Muscle layer of duodenum (tissue), 2 donors: Measurements from ENCODE around the gene WDFY2.

Source experiments
- H3K27ac ChIP-seq: one replicate; pipeline ENCODE4 v1.7.0; 2013; ENCODE audit warnings: mild to moderate bottlenecking, low read length
- H3K27me3 ChIP-seq: one replicate; pipeline ENCODE4 v1.7.0; 2013; ENCODE audit warnings: low read depth, mild to moderate bottlenecking, control low read depth, low read length
- H3K36me3 ChIP-seq, 2 donors: one replicate each; pipeline ENCODE4 v1.7.0; 2013; ENCODE audit warnings: low read length in 2 of 2, control low read depth in 1 of 2, mild to moderate bottlenecking in 1 of 2; ENCODE audit not compliant: insufficient read depth in 2 of 2, control insufficient read depth in 1 of 2
- H3K4me1 ChIP-seq, 2 donors: one replicate each; pipeline ENCODE4 v1.7.0; 2013; ENCODE audit warnings: low read length in 2 of 2, mild to moderate bottlenecking in 2 of 2, control low read depth in 1 of 2, moderate library complexity in 1 of 2; ENCODE audit not compliant: insufficient read depth in 2 of 2, control insufficient read depth in 1 of 2
- H3K4me3 ChIP-seq, 2 donors: one replicate each; pipeline ENCODE4 v1.7.0; 2013; ENCODE audit warnings: low read length in 2 of 2, low read depth in 1 of 2, mild to moderate bottlenecking in 1 of 2
- H3K9me3 ChIP-seq, 2 donors: one replicate each; pipeline ENCODE4 v1.7.0; 2013; ENCODE audit warnings: low read length in 2 of 2, control low read depth in 1 of 2, mild to moderate bottlenecking in 1 of 2; ENCODE audit not compliant: control insufficient read depth in 1 of 2
- donor health status: healthy.

WDFY2 gene

GRCh38 chr13:51770160-51770559 lies 185.9 kb downstream of the WDFY2 start:
- Histone ChIP-seq H3K27ac (no peak overlapping the region), H3K4me1 (peaks cover 0 to 12% of the 10 kb centered on the region in 2 donors)

DNA sequence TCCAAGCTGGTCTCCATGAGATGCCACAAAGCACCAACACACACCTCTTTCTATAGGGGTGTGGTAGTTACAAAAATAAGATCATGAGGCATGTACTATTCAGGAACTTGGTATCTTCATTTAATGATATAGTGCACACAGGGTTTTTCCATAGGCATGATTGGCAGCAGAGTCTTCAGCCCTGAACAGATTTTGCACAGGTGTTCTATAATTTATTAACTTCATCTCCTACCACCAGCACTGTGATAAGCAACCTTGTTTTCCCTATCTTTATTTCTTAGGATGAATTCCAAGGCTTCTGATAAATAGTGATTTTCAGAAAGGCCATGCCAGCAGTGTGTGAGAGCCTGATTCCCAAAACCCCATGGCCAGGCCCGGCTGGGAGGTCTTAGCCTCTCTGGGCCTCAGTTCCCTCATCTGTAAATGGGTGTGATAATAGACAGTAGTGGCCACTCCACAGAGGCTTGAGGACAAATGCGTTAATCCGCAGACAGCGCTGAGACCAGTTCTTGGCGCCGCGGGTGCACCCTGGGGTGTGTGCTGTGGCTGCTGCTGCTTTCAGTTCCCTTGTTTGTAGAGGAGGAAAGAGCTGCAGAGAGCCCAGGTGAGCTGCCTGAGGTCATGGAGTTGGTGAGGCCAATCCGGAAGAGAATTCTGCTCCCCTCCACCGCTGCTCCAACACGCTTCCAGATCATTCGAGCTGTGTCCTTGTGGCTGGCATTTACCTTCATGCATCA lies 186.6 kb downstream of the WDFY2 start:
- H3K4me3 ChIP-seq, result no peak overlapping the region
- no peaks in the 10 kb centered on the region for H3K9me3 ChIP-seq
- H3K27me3 ChIP-seq, result no peaks in the 10 kb centered on the region
- no peak overlapping the region for H3K27ac ChIP-seq
- peaks cover 0 to 12% of the 10 kb centered on the region in 2 donors for H3K4me1 ChIP-seq
- H3K36me3 ChIP-seq, result peaks cover 4% of the 10 kb centered on the region in 2 donors

More at GRCh38 chr13:51770160-51770559, 185.9 kb downstream of the WDFY2 start:
- Histone ChIP-seq H3K4me3 (no peak overlapping the region), H3K27me3 (no peaks in the 10 kb centered on the region), H3K9me3 (no peaks in the 10 kb centered on the region), H3K36me3 (peaks cover 4% of the 10 kb centered on the region in 2 donors)

DNA sequence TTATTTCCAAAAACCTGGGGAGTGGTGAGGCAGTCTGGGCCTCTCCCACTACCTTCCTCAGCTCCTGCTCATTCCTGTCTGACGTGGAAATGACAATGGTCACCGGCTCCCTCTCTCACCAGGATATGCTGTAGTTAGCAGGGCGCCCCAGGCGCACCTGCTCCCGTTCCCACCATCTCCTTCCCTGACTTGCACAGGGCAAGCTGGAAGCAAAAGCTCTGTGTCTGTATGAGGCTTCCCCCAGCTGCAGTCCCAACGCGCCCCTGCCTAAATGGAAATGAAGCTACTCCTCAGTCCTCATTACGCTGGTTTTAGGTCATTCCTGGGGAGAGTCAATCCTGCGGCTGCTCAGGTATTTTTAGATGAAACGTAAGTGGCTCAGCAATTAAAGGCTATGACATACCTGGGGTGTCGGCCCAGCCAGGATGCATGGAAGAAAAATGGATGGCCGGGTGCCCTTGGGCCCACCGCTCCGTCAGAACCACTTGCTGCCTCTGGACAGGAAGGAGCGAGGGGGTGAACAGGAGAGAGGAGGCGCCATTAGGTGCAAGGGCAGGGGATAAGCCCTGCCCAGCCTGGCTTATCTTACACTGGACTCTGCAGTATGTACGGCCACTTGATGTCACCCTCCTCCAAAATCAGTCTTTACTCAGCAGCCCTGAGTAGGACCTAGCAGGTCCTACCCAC lies 187.3 kb downstream of the WDFY2 start:
- no peak overlapping the region for H3K27ac ChIP-seq
- H3K27me3 ChIP-seq, result no peaks in the 10 kb centered on the region
- no peaks in the 10 kb centered on the region for H3K9me3 ChIP-seq
- peaks cover 4% of the 10 kb centered on the region in 2 donors for H3K36me3 ChIP-seq
- no peak overlapping the region for H3K4me3 ChIP-seq
- H3K4me1 ChIP-seq, result peaks cover 0 to 12% of the 10 kb centered on the region in 2 donors

- Histone ChIP-seq H3K27me3 (no peaks in the 10 kb centered on the region), H3K4me1 (peaks cover 0 to 12% of the 10 kb centered on the region in 2 donors), H3K4me3 (no peak overlapping the region), H3K36me3 (peaks cover 4% of the 10 kb centered on the region in 2 donors), H3K9me3 (no peaks in the 10 kb centered on the region), H3K27ac (no peak overlapping the region)
These were observed 187.8 kb downstream of the WDFY2 start for GRCh38 chr13:51772105-51772455.

- Histone ChIP-seq H3K4me3 (no peak overlapping the region), H3K9me3 (no peaks in the 10 kb centered on the region), H3K36me3 (peaks cover 4% of the 10 kb centered on the region in 2 donors), H3K4me1 (peaks cover 0 to 12% of the 10 kb centered on the region in 2 donors), H3K27me3 (no peaks in the 10 kb centered on the region), H3K27ac (no peak overlapping the region)
These were observed 188.5 kb downstream of the WDFY2 start for GRCh38 chr13:51772781-51773180.

DNA sequence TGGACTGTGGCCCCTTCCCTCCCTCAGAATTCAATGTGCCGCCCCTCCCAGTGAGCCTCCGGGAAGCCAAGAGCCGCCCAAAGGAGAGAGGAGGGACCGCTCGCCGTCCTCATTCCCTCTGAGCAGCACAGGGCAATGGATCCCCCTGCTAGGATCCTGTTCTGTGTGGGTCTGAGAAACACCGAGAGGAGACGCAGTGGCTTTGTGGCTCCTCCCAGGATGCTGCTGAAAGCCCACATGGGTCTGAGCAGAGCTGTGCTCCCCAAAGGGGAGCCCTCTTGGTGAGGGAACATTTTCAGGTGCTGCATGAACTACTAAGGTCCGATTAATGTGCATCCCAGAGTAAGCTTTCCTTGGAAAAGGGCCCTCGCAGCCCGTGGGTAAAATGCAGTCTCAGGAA lies 189.3 kb downstream of the WDFY2 start:
- H3K27me3 ChIP-seq, result no peaks in the 10 kb centered on the region

DNA sequence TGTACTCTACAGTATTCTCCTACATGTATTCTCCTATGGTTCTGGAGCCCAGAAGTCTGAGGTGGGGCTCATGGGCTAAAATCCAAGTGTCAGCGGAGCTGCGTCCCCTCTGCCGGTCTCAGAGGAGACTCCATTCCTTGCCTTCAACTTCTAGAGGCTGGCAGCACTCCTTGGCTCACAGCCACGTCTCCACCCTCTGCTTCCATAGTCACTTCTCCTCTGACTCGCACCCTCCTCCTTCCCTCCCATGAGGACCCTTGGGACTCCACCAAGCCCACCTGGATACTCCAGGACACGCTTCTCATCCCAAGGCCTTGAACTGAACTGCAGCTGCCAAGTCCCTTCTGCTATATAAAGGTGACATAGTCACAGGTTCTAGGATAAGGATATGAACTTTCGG lies 191.9 kb downstream of the WDFY2 start:
- Histone ChIP-seq H3K4me1 (no peaks in the 10 kb centered on the region), H3K27ac (no peak overlapping the region), H3K4me3 (no peak overlapping the region), H3K36me3 (peaks cover 4% of the 10 kb centered on the region in 2 donors), H3K9me3 (no peaks in the 10 kb centered on the region), H3K27me3 (no peaks in the 10 kb centered on the region)

More for the DNA sequence above, 189.3 kb downstream of the WDFY2 start:
- no peaks in the 10 kb centered on the region for H3K9me3 ChIP-seq
- H3K4me1 ChIP-seq, result peaks cover 0 to 12% of the 10 kb centered on the region in 2 donors
- no peak overlapping the region for H3K4me3 ChIP-seq
- H3K36me3 ChIP-seq, result peaks cover 4% of the 10 kb centered on the region in 2 donors
- no peak overlapping the region for H3K27ac ChIP-seq

- Histone ChIP-seq H3K4me1 (no peaks in the 10 kb centered on the region), H3K27ac (no peak overlapping the region), H3K9me3 (no peaks in the 10 kb centered on the region), H3K27me3 (no peaks in the 10 kb centered on the region), H3K4me3 (no peak overlapping the region), H3K36me3 (peaks cover 0 to 2% of the 10 kb centered on the region in 2 donors)
These were observed 193.7 kb downstream of the WDFY2 start for GRCh38 chr13:51777921-51778320.

GRCh38 chr13:51778392-51778791 lies 194.1 kb downstream of the WDFY2 start:
- no peaks in the 10 kb centered on the region for H3K27me3 ChIP-seq
- no peak overlapping the region for H3K4me3 ChIP-seq
- H3K36me3 ChIP-seq, result no peaks in the 10 kb centered on the region
- H3K4me1 ChIP-seq, result no peaks in the 10 kb centered on the region
- H3K27ac ChIP-seq, result no peak overlapping the region
- no peaks in the 10 kb centered on the region for H3K9me3 ChIP-seq

- Histone ChIP-seq H3K4me1 (no peaks in the 10 kb centered on the region), H3K27me3 (no peaks in the 10 kb centered on the region), H3K9me3 (no peaks in the 10 kb centered on the region), H3K36me3 (no peaks in the 10 kb centered on the region), H3K4me3 (no peak overlapping the region), H3K27ac (no peak overlapping the region)
These were observed 195.8 kb downstream of the WDFY2 start for GRCh38 chr13:51780099-51780498.

DNA sequence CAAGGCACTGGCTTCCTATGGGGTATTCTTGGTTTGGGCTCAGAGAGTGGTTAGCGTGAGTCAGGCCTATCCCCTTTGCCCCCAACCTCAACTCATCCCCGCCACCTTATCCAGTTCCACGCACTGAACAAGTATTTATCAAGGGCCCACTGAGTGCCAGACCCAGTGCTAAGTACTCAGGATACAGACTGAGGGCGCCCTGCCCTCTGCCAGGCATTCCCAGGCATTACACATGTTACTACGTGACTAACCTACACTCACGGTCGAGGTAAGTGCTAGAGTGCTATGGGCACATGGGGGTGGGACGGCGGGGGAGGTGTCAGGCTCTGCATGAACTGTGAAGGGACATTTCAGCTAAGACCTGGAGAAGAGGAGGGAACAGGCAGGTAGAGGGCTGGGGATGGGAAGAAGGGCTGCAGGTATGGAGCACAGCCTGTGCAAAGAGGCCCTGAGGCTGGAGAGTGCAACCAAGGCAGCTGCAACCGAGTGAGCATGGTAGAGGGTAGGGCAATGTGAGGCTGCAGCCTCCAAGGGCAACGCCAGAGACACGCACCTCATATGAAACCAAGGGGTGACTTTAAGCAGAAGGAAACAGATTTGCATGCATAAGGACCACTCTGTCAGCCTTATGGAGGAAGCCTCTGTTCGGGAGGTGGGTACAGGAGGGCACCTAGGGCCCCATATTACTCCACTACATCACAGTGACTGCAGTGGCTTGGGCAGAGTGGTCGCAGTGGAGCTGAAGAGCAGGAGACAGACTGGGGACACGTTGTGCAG lies 197.2 kb downstream of the WDFY2 start:
- Histone ChIP-seq H3K4me1 (peaks cover 9 to 12% of the 10 kb centered on the region in 2 donors), H3K4me3 (no peak overlapping the region), H3K9me3 (no peaks in the 10 kb centered on the region), H3K36me3 (no peaks in the 10 kb centered on the region), H3K27ac (no peak overlapping the region), H3K27me3 (no peaks in the 10 kb centered on the region)
